ENCODE data around the gene PPP6R2.

The PPP6R2 gene

DNA sequence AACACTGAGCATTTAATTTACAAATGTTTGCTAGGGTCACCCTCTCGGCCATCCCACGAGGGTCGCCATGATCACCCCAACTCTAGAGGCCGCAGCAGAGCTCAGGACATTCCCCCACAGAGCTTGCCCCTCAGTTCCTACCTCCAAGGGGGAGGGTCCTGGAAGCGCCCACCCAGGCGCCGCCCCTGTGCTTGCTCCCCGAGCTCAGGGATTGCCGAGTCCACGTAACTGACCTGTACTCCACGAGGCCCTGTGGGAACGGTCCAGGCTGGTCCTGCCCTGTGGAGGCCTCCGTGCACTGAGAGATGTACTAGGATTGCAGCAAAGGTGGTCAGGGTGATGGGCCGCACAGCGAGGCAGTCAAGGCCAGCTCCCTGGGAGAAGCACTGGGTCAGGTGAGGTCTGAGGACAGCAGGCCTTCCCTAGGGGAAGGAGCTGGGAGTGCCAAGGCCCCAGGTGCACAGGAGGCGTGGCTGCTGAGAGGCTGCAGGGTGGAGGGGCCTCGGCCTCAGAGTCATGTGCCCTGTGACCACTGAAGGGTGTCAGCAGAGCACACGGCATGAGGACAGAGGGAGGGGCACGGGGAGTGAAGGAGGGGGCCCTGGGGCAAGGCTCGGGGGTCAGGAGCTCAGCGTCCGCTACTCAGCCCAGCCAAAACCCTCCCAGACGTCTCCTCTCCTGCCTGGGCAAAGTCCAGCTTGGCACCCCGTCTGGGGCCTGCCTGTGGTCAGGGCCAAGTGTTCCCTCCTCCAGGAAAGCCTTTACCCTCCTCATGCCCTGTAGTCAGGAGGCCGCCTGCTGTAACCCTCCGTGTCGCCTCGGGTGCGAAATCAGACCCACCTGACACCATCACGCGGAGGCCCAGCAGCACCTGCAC lies 141.1 kb downstream of the PPP6R2 start:
- no peak for DNase-seq (ENCODE audit: low read depth in 2 of 2)

DNA sequence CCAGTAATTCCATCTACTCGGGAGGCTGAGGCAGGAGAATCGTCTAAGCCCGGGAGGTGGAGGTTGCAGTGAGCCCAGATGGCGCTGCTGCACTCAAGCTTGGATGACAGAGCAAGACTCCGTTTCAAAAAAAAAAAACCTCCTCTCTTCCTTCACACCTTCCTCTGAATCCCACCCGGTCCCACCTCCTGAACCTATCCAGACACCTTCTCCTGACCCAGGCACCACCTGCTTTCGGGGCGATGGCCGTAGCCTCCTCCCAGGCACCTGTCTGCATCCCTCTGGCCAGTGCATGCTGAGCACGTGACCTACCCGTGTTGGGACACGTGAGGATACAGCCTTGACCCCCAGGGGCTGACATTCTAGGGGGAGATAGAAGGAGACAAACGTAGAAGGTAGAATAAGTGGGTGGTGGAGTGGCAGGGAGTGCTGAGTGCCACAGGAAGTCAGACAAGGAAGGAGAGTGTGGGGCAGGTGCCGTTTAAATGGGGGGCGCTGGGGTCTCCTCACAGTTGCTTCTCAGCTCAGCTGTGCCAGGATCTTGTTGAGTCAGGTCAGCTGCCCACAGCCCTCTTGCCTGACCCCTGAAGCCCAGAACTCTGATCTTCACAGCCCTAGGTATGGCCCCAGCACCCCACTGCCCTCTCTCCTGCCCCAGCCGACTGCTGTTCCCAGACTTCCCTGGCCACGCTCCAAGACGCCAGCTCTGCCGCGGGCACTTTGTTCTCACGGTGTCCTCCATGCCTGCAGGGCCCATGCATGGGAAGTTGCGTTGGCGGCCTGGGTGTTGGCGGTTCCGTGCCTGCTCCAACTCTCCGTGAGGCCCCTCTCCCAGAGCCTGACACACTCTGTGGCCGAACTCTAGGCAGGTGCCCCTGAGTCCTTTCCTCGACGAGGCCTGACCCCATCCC lies 142.3 kb downstream of the PPP6R2 start:
- no peak for DNase-seq (ENCODE audit: low read depth in 2 of 2)

DNA sequence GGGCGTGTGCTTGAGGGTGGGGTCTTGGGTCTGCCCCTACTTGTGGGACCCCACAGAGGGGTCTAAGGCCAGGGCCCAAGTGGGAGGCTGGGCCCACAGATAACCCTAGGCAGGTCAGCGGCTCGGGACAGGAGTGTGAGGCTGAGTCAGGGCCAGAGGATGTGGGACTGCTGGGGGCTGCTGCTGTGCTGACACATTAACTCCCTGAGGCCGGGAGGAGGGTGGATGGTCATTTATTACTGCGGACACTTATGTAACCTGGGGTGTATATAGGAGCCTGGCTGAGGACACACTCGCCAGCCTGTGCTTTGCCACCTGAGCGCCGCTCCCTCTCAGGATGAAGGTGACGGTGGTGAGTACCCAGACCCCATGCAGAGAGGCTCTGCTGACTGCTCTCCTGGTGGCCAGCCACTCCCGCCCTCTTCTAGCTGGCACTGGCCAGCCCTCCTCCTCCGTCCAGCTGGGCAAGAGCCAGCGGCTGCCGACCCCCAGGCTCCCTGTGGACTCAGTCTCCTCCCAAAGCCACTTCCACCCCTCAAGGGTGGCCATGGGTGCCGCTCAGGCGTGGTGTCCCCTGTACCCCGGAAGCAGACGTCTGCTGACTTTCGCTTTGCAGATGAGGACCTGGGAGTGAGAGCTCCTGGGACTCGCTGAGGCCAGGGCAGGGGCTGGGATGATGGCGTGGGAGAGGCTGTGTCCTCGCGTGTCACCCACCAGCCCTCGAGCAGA lies 143.6 kb downstream of the PPP6R2 start, which contains the start of gene MIOX:
MIOX (plus strand) TSS at position 299 of the 729 bp plus-strand sequence; CDS start at position 338, 39 bp downstream.
- no peak for DNase-seq (ENCODE audit: low read depth in 2 of 2)

DNA sequence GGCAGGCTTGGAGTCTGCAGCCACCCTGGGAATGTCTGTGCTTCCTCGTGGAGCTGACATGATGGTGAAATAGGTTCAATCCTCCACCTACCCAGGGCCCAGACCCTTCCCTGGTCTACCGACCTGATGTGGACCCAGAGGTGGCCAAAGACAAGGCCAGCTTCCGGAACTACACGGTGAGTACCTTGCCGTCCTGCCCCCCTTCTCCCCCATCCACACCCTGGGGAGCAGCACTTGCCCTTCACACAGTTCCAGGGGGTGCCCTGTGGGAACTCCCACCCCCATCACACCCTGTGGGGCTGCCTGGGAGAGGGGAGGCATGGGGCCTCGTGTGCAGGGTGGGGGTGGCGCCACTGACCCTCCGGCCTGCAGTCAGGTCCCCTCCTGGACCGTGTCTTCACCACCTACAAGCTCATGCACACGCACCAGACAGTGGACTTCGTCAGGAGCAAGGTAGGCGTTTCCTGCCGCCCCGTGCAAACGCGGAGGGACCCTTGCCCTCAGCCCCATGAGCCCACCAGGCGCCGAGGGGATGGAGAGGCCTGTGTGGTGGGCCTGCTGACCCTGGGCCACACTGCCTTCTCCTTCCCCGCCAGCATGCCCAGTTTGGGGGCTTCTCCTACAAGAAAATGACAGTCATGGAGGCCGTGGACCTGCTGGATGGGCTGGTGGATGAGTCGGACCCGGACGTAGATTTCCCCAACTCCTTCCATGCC lies 144.3 kb downstream of the PPP6R2 start:
- no peak for DNase-seq (ENCODE audit: low read depth in 2 of 2)

DNA sequence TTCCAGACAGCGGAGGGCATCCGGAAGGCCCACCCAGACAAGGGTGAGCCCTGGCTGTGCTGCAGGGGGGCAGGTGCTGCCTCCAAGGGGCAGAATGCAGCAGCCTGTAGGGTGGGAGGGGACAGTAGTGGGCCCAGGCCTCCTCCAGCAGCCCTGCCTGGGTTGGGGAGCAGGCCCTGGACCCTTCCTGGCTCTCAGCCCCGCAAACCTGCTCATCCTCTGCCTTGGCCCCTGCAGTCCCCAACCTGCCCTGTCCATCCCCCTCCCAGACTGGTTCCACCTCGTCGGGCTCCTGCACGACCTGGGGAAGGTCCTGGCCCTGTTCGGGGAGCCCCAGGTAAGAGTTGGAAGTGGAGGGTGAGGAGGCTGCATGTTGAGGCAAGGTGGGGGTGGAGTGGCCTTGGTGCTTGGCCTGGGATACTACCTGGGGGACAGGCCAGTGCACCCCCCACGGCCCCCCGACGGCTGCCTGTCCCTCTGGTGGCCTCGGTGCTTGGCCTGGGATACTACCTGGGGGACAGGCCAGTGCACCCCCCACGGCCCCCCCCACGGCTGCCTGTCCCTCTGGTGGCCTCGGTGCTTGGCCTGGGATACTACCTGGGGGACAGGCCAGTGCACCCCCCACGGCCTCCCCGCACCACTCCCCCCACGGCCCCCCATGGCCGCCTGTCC lies 145.0 kb downstream of the PPP6R2 start:
- DNase-seq (ENCODE audit: low read depth in 2 of 2): no peak

DNA sequence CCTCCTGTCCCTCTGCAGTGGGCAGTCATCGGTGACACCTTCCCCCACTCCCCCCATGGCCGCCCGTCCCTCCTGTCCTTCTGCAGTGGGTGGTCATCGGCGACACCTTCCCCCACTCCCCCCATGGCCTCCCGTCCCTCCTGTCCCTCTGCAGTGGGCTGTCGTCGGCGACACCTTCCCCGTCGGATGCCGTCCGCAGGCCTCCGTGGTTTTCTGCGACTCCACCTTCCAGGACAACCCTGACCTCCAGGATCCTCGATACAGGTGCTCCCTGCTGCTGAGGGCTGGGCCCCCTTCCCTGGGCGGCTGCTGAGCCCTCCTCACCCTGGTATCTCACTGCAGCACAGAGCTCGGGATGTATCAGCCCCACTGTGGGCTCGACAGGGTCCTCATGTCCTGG lies 145.8 kb downstream of the PPP6R2 start:
- DNase-seq (ENCODE audit: low read depth in 2 of 2): no peak

DNA sequence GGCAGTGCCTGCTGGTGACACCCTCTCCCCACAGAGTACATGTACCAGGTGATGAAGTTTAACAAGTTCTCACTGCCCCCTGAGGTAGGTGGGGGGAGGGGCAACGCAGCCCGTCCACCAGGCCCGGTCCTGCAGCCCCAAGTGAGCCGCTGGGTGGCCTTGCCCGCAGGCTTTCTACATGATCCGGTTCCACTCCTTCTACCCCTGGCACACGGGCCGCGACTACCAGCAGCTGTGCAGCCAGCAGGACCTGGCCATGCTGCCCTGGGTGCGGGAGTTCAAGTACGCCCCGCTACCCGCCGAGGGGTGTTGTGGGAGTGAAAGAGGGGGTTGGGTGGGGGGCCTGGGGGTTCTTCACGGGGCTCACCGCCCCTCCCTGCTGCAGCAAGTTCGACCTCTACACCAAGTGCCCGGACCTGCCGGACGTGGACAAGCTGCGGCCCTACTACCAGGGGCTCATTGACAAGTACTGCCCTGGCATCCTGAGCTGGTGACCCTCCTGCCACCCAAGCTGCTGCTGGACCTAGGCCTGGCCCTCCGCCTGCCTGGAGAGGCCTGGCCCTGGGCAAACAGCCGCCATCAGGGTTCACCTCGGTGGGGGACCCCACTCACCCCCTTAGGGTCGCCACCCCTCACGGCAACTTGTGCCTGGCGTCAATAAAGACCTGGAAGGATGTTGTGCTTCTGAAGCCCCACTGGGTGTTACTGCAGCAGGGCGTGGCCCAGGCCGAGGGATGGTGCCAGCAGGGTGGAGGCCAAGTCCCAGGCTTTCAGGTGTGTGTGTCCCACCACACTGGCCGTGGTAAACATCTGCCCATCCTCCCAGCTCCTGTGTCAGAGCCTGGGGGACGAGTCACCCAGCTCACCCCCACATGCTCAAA lies 146.5 kb downstream of the PPP6R2 start:
- no peak for DNase-seq (ENCODE audit: low read depth in 2 of 2)

DNA sequence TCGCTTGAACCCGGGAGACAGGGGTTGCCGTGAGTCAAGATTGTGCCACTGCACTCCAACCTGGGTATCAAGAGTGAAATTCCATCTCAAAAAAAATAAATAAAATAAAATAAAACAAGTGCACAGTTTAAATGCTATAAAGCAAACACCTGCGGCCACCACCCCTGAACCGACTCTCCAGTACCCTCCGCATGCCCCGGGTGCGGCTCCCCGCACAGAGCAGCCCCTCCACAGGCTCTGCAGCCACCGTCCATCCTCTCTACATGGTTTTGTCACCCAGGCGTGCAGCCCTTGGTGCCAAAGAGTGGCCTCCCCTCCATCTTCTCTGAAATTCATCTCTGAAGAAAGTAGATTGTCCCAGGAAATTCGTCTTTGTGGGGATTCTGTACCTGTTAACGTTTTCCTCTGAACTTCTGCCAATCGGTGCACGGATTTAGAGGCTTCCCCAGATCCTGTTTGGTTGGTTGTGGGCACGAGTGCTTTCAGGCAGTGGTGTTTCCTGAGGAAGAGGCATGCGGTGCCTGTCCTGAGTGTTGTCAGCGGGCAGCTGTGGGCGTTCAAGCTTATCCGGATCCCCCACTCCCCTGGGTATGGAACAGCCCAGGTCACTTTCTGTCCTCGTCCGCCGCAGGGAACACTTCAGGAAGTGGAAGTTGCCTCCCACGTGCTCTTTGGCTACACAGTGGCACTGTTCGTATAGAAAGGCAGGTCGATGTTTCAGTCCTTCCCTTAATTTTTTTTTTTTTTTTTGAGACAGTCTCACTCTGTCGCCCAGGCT lies 147.6 kb downstream of the PPP6R2 start:
- DNase-seq (ENCODE audit: low read depth in 2 of 2): no peak

Measured in stimulated activated CD8-positive, alpha-beta memory T cell treated with anti-CD3 and anti-CD28 coated beads, Interleukin-7, amount 100 ng/mL, for 4 hours (primary cell).